NCI-H69 (cell line): ENCODE measurements around the gene GALNT18.

ENCODE experiments used
- DNase-seq: peaks from one replicate; lab custom pipeline; 2025; lab: John Stamatoyannopoulos, UW

The GALNT18 gene

DNA sequence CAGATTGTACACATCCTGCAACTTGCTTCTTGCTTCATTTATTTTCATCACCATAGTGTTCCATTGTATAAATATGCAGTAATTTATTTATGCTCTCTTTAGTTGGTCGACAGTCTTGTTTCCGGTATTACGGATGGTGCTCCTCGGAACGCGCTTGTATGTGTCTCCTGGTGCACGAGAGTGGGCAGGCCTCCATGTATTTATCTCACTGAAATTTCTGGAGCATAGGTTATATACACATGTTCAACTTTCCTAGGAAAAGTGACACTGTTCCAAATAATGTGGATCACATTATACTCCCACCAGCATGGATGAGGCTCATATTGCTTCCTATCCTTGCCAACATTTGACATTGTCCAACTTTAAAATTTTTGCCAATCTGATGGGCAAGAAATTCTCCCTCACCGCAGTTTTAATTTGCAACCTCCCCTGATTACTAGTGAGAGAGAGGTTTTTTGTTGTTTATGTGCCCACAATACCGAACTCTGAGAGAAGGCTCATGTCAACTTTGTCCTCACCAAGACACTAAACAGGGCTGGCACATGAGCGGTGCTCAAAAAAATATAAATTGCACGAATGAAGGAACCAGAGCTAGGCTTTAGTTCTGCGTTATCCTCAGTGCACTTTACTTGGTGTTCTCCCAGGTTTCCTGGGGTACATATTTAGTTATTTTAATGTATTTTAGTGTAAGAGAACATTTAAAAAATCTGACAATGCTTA is 272.5 kb downstream of the GALNT18 start:
- DNase-seq, result no peak

- no peak for DNase-seq
Measured at GRCh38 chr11:11348303-11348702, 273.5 kb downstream of the GALNT18 start.

GRCh38 chr11:11347592-11347991 is 274.2 kb downstream of the GALNT18 start:
- peak; percentile 45 for DNase-seq

DNA sequence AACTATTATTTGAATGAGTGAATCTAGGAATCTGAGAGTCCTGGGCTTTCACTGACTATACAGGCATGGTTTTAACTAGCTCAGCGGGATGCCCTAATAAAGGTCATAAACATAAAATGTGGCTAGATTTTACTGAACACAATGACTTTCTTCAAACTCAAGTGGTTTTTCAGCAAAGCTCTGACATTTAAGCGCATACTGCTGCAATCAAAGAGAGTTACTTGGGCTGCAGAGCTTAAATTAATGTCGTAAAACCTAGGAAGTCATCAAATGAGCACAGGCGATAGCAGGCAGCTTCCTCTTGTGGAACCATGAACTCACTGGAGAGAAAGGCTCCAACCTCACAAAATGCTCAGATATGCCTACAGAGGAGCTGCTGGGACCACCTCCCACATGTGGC is 275.5 kb downstream of the GALNT18 start:
- DNase-seq, result no peak

DNA sequence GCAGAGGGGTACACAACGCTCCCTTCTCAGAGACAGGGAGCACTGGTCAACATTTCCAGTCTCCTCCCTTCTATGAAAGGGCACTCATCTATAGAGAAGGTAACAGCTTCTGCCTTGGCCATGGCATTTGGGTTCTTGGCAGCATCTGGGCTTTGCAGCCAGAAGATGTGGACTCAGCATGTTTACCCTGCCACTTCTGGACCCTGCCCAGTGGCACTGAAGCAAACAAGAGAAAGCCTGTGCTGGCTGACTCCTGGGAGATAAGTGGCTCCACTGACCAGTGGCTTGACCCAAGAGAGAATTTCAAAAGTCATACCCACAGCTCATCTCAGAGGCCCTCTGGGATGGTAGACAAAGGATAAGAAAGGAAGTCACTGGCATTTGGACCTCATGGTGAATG is 276.7 kb downstream of the GALNT18 start:
- no peak for DNase-seq

- no peak for DNase-seq
Measured at GRCh38 chr11:11344045-11344444, 277.8 kb downstream of the GALNT18 start.

DNA sequence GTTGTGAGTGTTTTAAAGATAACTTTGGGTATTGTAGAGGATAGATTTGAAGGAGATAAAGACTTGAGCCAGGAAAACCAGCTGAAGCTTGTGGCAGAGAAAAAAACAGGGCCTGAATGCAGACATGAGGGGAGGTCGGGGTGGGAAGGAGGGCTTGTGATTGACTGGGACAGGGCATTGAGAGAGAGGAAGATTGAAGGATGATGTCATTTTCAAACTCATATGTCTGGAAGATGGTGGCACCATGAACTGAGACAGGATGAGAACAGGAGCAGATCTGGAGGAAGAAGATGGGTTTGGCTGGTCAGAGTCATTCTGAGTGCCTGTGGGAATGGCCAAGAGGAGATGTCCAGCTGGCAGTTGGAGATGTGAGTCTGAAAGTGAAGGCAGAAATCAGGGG is 283.5 kb downstream of the GALNT18 start:
- no peak for DNase-seq

GRCh38 chr11:11336664-11337063 is 285.1 kb downstream of the GALNT18 start:
- no peak for DNase-seq

GRCh38 chr11:11335043-11335442 is 286.8 kb downstream of the GALNT18 start:
- DNase-seq, result peak; percentile 11

DNA sequence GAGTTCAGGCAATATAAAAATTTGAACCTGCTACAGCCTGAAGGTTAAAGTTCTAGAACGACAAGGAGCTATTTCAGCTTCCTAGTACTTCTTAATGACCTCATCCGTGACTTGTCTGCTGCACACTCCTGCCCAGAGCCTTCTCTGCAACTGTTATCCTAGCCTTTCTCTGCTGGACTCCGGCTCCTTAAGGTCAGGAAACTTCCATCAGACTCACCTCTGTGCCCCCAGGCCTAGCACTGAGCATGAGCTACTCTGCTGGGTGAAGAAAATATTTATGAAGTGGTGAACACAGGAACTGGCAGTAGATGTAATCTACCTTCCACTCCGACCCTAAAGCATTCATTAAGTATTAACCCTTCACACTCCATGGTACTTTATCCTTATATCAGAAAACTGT is 287.2 kb downstream of the GALNT18 start:
- DNase-seq, result no peak

DNA sequence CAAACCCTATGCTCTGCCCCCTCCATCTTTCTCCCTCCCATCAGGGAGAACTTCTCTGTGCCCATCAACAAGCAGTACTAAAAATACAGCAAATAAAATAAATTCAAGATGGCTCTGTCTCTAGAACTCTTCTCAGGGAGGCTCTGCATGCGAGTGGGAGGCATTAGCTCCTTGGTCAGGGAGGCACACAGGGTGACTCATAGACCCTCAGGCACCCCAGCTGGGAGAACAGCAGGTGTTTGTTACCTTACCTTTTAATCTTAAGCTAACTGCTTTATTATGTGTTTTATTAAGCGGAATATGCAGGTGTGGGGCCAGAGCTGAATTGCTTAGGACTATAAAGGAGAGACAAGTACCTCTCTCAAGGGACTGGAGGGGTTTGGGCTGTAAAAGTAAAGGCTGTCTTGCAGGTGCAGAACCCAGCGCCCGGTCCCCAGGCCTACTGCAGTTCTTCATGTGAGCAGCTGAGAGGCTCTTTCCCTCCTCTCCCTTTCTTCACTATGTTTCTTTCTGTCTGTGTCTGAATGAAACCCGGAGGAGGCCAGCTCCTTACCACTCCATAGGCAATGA is 289.6 kb downstream of the GALNT18 start:
- peak; percentile 92 for DNase-seq

DNA sequence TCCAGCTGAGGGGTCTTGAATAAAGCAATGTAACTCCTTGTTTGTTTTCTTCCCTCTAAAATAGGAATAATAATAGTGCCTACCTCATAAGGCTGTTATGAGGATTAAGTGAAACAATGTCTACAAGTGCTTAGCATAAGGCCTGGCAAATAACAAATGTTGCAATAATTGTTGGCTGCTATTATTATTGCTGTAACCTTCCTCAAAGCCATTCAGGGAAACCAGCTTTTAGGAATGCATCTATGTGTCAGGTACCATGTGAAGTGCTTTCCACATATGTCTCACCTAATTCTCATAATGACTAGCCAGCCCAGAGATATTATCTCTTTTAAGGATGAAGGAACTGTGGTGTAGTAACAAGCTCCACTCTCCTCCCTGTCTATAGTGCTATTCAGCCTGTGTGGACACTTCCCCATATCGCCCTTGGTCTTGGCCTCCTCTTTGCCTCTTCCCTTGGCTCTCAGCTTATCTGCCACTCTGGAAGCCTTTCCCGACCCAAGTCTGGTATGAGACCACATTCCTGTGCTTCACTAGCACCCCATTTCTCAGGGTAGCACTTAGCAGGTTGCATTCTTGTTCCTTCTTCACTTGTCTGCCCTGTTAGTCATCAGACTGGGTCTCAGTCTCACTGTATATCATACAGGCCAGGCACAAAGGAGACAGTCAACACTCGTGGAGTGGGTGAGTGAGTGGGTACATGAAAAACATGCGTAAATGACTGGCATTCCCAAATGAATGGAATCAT is 292.6 kb downstream of the GALNT18 start:
- peak; percentile 12 for DNase-seq

DNA sequence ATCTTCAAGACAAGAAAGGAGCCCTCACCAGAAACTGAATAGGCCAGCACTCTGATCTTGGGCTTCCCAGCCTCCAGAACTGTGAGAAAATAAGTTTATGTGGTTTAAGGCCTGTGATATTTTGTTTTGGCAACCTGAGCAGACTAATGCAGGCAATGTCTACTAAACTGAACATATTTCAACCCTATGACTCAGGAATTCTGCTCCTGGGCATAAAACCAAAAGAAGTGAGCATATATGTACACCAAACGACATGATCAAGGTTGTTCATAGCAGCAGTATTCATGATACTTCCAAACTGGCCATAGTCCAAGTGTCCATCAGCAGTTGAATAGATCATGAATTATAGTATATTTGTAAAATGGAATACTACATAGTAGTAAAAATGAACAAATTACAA is 297.7 kb downstream of the GALNT18 start:
- DNase-seq, result no peak

- no peak for DNase-seq
Measured at GRCh38 chr11:11322101-11322500, 299.7 kb downstream of the GALNT18 start.

DNA sequence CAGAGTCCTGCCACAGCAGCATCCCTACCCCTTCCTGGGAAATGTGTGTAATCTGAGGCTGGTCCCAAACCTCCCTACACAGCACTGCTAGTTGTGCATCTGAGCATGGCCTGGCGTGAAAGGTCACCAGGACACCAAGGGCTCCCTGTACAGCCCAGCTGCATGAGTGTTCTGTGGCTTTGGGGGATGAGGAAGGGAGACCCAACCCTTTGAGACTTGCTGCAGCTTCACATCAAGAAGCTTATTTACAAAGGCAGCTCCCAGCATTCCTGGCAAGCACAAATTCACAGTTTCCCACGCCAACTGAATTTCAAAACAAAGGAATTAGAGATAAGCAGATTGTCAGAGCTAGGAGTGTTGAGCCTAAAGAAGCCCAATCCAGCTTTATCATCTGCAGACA is 301.0 kb downstream of the GALNT18 start:
- DNase-seq, result no peak

GRCh38 chr11:11318961-11319360 is 302.8 kb downstream of the GALNT18 start:
- DNase-seq, result no peak

DNA sequence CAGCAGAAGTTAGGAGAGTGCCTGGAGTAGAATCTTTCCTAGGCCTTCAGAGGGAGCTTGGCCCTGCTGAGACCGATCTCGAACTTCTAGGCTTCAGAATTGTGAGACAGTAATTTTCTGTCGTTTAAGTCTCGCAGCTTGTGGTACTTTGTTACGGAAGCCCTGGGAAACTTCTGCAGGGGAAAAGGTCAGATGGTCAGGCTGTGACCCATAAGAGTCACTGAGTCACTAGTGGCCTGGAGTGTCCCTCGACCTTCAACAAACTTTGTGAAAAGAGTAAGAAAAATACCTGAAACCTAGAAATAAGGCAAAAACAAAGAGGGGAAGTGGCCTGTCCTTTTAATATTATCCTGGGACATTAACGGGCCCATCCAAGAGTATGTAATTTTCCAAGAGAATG is 303.3 kb downstream of the GALNT18 start:
- no peak for DNase-seq

DNA sequence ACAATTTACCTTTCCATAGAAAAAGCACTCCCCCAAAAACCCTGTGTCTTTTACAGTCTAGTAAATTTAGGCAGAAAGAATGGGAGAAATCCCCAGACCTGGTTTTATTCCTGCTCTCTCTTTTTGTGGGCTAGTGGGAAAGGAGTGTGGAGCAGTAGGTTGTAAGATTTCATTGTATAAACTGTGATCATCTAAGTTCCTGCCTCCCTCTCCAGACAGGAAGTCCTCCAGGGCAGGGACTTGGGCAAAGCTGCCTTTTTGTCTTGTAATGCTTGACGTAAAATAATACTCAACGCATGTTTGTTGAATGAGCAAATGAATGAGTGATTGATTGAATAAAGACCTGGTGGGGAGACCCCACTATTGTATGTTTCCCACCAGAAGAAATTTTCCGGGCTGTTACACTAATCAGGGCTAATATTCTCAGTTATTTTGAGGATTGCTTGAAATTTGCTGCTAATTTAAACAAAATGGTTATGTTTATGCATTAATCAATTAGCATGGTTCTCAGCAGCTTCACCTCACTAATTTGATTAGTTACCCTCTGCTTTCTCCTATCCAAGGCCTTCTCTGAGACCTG is 305.1 kb downstream of the GALNT18 start:
- no peak for DNase-seq

DNA sequence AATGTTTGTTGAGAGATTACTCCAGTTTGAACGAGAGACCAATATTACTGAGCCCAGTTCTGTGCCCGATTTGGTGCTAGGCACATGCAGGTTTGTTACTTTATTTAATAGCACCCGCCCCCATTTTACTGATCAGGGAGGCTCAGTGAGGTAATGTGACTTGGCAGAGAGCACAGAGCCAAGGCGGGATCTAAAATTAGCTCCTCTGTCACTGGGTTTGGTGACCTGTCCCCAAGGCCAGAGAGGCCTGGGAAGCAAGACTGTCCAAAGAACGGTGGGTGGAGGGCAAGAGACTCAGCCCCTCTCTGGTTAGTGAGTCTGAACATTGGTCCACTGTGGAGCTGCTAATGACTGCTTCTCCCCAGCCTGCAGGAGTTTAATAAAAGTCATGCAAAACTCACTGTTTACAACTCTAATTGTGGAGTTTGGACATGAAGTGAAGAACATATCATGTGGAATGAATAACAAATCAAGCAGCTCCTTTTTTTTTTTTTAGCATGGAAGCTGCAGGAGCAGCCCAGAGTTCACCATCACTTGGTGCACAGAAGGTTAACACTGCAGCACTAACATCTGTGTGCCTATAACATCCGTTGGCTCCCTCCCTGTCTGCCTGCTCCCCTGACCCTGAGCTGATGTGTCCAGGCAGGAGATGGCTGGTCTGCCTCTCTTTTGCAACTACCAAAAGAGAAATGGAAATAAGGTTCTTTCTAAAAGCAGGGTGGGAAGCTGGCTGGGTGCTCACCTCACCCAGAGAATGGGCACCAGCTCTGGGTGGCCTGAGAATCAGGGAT is 307.7 kb downstream of the GALNT18 start:
- DNase-seq, result no peak

DNA sequence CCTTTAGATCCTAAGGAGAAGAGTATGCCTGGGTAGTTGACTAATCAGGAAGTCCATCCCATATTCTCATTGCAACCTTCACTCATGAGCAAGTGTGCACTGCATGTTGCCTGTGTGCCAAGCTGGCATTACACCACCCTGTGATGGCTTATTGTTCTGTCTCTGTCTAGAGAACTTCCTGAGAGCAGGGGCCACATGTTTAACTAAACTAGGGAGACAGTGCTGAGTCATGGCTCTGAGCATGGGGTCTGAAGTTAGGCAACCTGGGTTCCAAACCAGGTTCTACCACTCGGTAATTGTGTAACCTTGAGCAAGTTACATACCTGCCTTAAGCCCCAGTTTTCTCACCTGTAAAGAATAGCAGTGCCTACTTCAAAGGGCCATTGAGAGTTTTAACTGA is 308.4 kb downstream of the GALNT18 start:
- DNase-seq, result peak; percentile 86

- DNase-seq, result peak; percentile 25
Measured at GRCh38 chr11:11312738-11313137, 309.1 kb downstream of the GALNT18 start.

DNA sequence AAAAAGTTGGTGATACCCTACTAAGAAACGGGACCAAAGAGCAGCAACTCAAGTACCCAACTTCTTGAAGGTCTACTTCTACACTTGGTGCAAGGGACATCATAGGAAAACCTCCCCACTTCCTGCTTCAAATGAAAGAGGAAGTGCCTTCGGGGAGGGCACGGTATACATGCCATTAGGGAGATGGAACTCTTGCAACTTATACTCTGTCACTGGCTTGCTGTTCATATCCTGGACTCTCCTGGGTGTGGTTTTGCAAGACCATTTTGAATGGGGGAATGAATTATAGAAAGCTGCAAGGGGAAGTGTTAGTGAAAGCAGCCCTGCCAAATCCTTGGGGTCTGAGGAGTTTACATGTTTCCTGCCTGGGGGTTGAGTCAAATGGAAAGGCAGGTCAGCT is 310.6 kb downstream of the GALNT18 start:
- DNase-seq, result no peak
